DMS153 treated with DMSO at 0.1 percent for 48 hours (cell line): ENCODE results near the gene KRT17.
"Not testable (repeated sequence)": the region's sequence is repeated elsewhere in the genome, so short reads cannot be mapped to it uniquely, and the experiment has no call there.

Source experiments
- DNase-seq: peaks from one replicate; lab custom pipeline; 2025; ENCODE audit not compliant: unreplicated experiment; lab: John Stamatoyannopoulos, UW

KRT17 gene

GRCh38 chr17:41579484-41580243, 44.7 kb downstream of the KRT17 start:
- peak; percentile 76 for DNase-seq

GRCh38 chr17:41578971-41579370, 45.4 kb downstream of the KRT17 start:
- DNase-seq = no peak

- no peak for DNase-seq
Measured at GRCh38 chr17:41578538-41578937, 45.8 kb downstream of the KRT17 start.

- not testable (repeated sequence) for DNase-seq
Measured at GRCh38 chr17:41576740-41577139, 47.6 kb downstream of the KRT17 start.

- DNase-seq = no peak
Measured at GRCh38 chr17:41575336-41575735, 49.0 kb downstream of the KRT17 start.

GRCh38 chr17:41571561-41572434, 52.6 kb downstream of the KRT17 start, which contains the start of gene KRT9:
KRT9 (minus strand) TSS chr17:41572059; CDS start chr17:41571992, 67 bp downstream.
- DNase-seq = no peak
